ENCODE results near the gene PALMD.
A peak's percentile ranks its signal among the peaks of the same experiment; 100 is the strongest.

The PALMD gene

GRCh38 chr1:99702221-99702620 lies 56.3 kb downstream of the PALMD start:
- no peak for DNase-seq

- DNase-seq, result no peak
These were observed 58.5 kb downstream of the PALMD start for GRCh38 chr1:99704356-99704816.

- DNase-seq, result no peak
These were observed 59.5 kb downstream of the PALMD start for GRCh38 chr1:99705385-99705784.

GRCh38 chr1:99707535-99708142 lies 61.7 kb downstream of the PALMD start:
- DNase-seq, result peak; percentile 58

GRCh38 chr1:99710994-99711393 lies 65.1 kb downstream of the PALMD start:
- DNase-seq, result no peak

- no peak for DNase-seq
These were observed 67.1 kb downstream of the PALMD start for GRCh38 chr1:99713006-99713405.

- no peak for DNase-seq
These were observed 71.1 kb downstream of the PALMD start for GRCh38 chr1:99717005-99717404.

GRCh38 chr1:99723251-99723650 lies 77.3 kb downstream of the PALMD start:
- no peak for DNase-seq

- no peak for DNase-seq
These were observed 80.1 kb downstream of the PALMD start for GRCh38 chr1:99725996-99726395.

GRCh38 chr1:99726407-99726806 lies 80.5 kb downstream of the PALMD start:
- DNase-seq, result no peak

- DNase-seq, result no peak
These were observed 80.9 kb downstream of the PALMD start for GRCh38 chr1:99726818-99727217.

- no peak for DNase-seq
These were observed 81.8 kb downstream of the PALMD start for GRCh38 chr1:99727575-99728185.

GRCh38 chr1:99728494-99729235 lies 82.8 kb downstream of the PALMD start:
- no peak for DNase-seq

GRCh38 chr1:99731384-99731783 lies 85.5 kb downstream of the PALMD start:
- DNase-seq, result no peak

GRCh38 chr1:99735852-99736251 lies 89.9 kb downstream of the PALMD start:
- no peak for DNase-seq

- peak; percentile 12 for DNase-seq
These were observed 91.1 kb downstream of the PALMD start for GRCh38 chr1:99737016-99737415.

GRCh38 chr1:99738858-99739465 lies 93.0 kb downstream of the PALMD start:
- no peak for DNase-seq

GRCh38 chr1:99740141-99740540 lies 94.2 kb downstream of the PALMD start:
- DNase-seq, result no peak
